GM21367 (cell line): ENCODE measurements around the gene RAI14.
"Not testable (repeated sequence)": the region's sequence is repeated elsewhere in the genome, so short reads cannot be mapped to it uniquely, and the experiment has no call there.

Experiments
- ATAC-seq: cut with Tn5 transposase; IDR thresholded peaks from one replicate; pipeline ENCODE4 v1.9.1; 2021; ENCODE audit not compliant: unreplicated experiment

RAI14 gene

GRCh38 chr5:34724741-34725140, 68.6 kb downstream of the RAI14 start:
- ATAC-seq: no peak

GRCh38 chr5:34727166-34727749, 71.1 kb downstream of the RAI14 start:
- not testable (repeated sequence) for ATAC-seq

GRCh38 chr5:34728236-34728635, 72.1 kb downstream of the RAI14 start:
- ATAC-seq: no peak

GRCh38 chr5:34731435-34732232, 75.5 kb downstream of the RAI14 start:
- no peak for ATAC-seq

GRCh38 chr5:34734326-34734725, 78.2 kb downstream of the RAI14 start:
- ATAC-seq: no peak

GRCh38 chr5:34735491-34736426, 79.6 kb downstream of the RAI14 start:
- no peak for ATAC-seq

GRCh38 chr5:34736445-34737115, 80.5 kb downstream of the RAI14 start:
- no peak for ATAC-seq

- no peak for ATAC-seq
These were observed 81.6 kb downstream of the RAI14 start for GRCh38 chr5:34737731-34738130.

GRCh38 chr5:34738381-34738780, 82.3 kb downstream of the RAI14 start:
- no peak for ATAC-seq

- ATAC-seq: no peak
These were observed 84.3 kb downstream of the RAI14 start for GRCh38 chr5:34740389-34740806.

GRCh38 chr5:34742061-34742460, 85.9 kb downstream of the RAI14 start:
- ATAC-seq: no peak

- ATAC-seq: no peak
These were observed 87.8 kb downstream of the RAI14 start for GRCh38 chr5:34743878-34744277.

GRCh38 chr5:34748431-34748830, 92.3 kb downstream of the RAI14 start:
- no peak for ATAC-seq

- no peak for ATAC-seq
These were observed 93.3 kb downstream of the RAI14 start for GRCh38 chr5:34749431-34749873.

- ATAC-seq: no peak
These were observed 94.1 kb downstream of the RAI14 start for GRCh38 chr5:34750206-34750605.

GRCh38 chr5:34751807-34752736, 95.9 kb downstream of the RAI14 start:
- no peak for ATAC-seq

- not testable (repeated sequence) for ATAC-seq
These were observed 97.1 kb downstream of the RAI14 start for GRCh38 chr5:34753236-34753635.

GRCh38 chr5:34755926-34756325, 99.8 kb downstream of the RAI14 start:
- ATAC-seq: no peak

- ATAC-seq: no peak
These were observed 100.9 kb downstream of the RAI14 start for GRCh38 chr5:34756781-34757624.
